Endothelial cell of umbilical vein (primary cell): ENCODE results near the gene NTN3. TPM values are rescaled to one million over a fixed set of nuclear protein-coding genes. Genes with fewer than 3 reads are reported as not detected.

Experiments used
- BruUV-seq: library from RNA; stranded (reverse); fragments of 400-500 nt; replicated peaks from 2 replicates; lab custom pipeline; 2021; lab: Mats Ljungman, UMichigan
- CTCF ChIA-PET: fragments of 300-600, 350-600 bp; sonication (Branson Sonifier 250); formaldehyde crosslinking; loops from one replicate; lab custom pipeline; 2021; ENCODE audit warnings: antibody characterized with exemption, inconsistent platforms; lab: Charles Lee
- POLR2A ChIA-PET: fragments of 300-600, 350-600 bp; sonication (Branson Sonifier 250); formaldehyde crosslinking; loops from one replicate; lab custom pipeline; 2021; ENCODE audit warnings: antibody characterized with exemption, inconsistent platforms; lab: Charles Lee
- DNase-seq: peaks from one replicate; pipeline ENCODE4 v3.0.0-alpha.2; 2011; ENCODE audit warnings: low read depth, low spot score
- FAIRE-seq: peaks from 2 replicates; lab custom pipeline; 2011; peaks lifted over from hg19 to GRCh38; lab: Jason Lieb, UNC
- H2AFZ ChIP-seq: 2 replicates; pipeline ENCODE4 v1.6.0; 2012; ENCODE audit warnings: low read depth, low read length, control low read depth, inconsistent platforms
- H3K27ac ChIP-seq: 2 replicates; pipeline ENCODE4 v1.5.1; 2011; ENCODE audit warnings: low read depth, mild to moderate bottlenecking, control low read depth, low read length, moderate library complexity; ENCODE audit not compliant: insufficient read depth
- H3K27me3 ChIP-seq, 2 experiments: 2 replicates each; pipeline versions ENCODE4 v1.6.0 to v1.6.1; 2011; ENCODE audit warnings: low read length in 2 of 2, mixed read lengths in 1 of 2; ENCODE audit not compliant: control insufficient read depth in 2 of 2, insufficient read depth in 2 of 2
- H3K36me3 ChIP-seq, 2 experiments: 2 replicates in 1 of 2; 3 replicates in 1 of 2; pipeline ENCODE4 v1.5.1; 2011; ENCODE audit warnings: low read length in 2 of 2, mild to moderate bottlenecking in 1 of 2, moderate library complexity in 1 of 2; ENCODE audit not compliant: control insufficient read depth in 2 of 2, insufficient read depth in 2 of 2; ENCODE audit errors: extremely low read depth in 1 of 2
- H3K4me1 ChIP-seq: 3 replicates; pipeline ENCODE4 v1.5.1; 2011; ENCODE audit warnings: mild to moderate bottlenecking, low read length; ENCODE audit not compliant: control insufficient read depth, insufficient read depth; ENCODE audit errors: extremely low read depth
- H3K4me2 ChIP-seq: 2 replicates; pipeline ENCODE4 v1.6.1; 2011; ENCODE audit warnings: low read length, control low read depth, mixed read lengths; ENCODE audit not compliant: insufficient read depth
- H3K4me3 ChIP-seq, 3 experiments: fragments of 200-600 bp in 1 of 3; sonication (generic), shearing (Covaris generic) in 1 of 3; replicated peaks in 1 of 3; 2 replicates each; pipeline ENCODE4 v1.5.1; 2011 to 2016; ENCODE audit warnings: control low read depth in 3 of 3, low read length in 3 of 3, mild to moderate bottlenecking in 2 of 3, inconsistent platforms in 1 of 3, low read depth in 1 of 3, moderate library complexity in 1 of 3; ENCODE audit not compliant: insufficient read depth in 1 of 3
- H3K79me2 ChIP-seq: 2 replicates; pipeline ENCODE4 v1.6.0; 2012; ENCODE audit warnings: low read length, inconsistent platforms; ENCODE audit not compliant: control insufficient read depth, insufficient read depth
- H3K9ac ChIP-seq: replicated peaks from 2 replicates; pipeline ENCODE3; 2011; ENCODE audit warnings: low read length, control low read depth; ENCODE audit not compliant: insufficient read depth; ENCODE audit errors: extremely low read depth
- H3K9me1 ChIP-seq: replicated peaks from 3 replicates; pipeline ENCODE4 v1.6.0; 2011; ENCODE audit warnings: mild to moderate bottlenecking, low read length; ENCODE audit not compliant: control insufficient read depth, insufficient read depth; ENCODE audit errors: extremely low read depth
- H3K9me3 ChIP-seq: replicated peaks from 2 replicates; pipeline ENCODE4 v1.5.1; 2012; ENCODE audit warnings: low read length, inconsistent platforms; ENCODE audit not compliant: control insufficient read depth, insufficient read depth
- H4K20me1 ChIP-seq: replicated peaks from 2 replicates; pipeline ENCODE3; 2011; ENCODE audit warnings: mild to moderate bottlenecking, low read length; ENCODE audit not compliant: control insufficient read depth, insufficient read depth; ENCODE audit errors: extremely low read depth
- EZH2 ChIP-seq: IDR thresholded peaks from 2 replicates; pipeline ENCODE4 v1.6.1; 2012; ENCODE audit warnings: borderline replicate concordance, low read depth, mild to moderate bottlenecking, moderate library complexity, low read length, inconsistent platforms; ENCODE audit not compliant: severe bottlenecking
- GATA2 ChIP-seq: IDR thresholded peaks from 2 replicates; pipeline ENCODE4 v1.7.0; 2011; ENCODE audit warnings: low read depth, mild to moderate bottlenecking, moderate library complexity, mixed read lengths, low read length; ENCODE audit not compliant: insufficient read length, insufficient read depth
- JUN ChIP-seq: IDR thresholded peaks from 2 replicates; pipeline ENCODE4 v1.6.1; 2011; ENCODE audit warnings: borderline replicate concordance, low read depth; ENCODE audit not compliant: insufficient read length, insufficient read depth
- MYC ChIP-seq: IDR thresholded peaks from one replicate; pipeline ENCODE4 v1.6.1; 2011; ENCODE audit warnings: mild to moderate bottlenecking, low read depth, low read length
- POLR2A ChIP-seq: IDR thresholded peaks from 2 replicates; pipeline ENCODE4 v1.6.1; 2012; ENCODE audit warnings: low read depth, mild to moderate bottlenecking, control low read depth, low read length
- POLR2AphosphoS5 ChIP-seq: IDR thresholded peaks from 2 replicates; pipeline ENCODE4 v1.6.1; 2012; ENCODE audit warnings: low read depth, mild to moderate bottlenecking, control low read depth, low read length, moderate library complexity; ENCODE audit not compliant: insufficient read depth
- dilution Hi-C: fragments of 300-500 bp; cut with MboI; formaldehyde crosslinking; loops from one replicate; pipeline ENCODE4 v1.15.0; 2019; ENCODE audit warnings: low sequenced_read_pairs; ENCODE audit not compliant: extremely low pct_ligation_motif_present
- intact Hi-C: fragments of 100-400 bp; cut with micrococcal nuclease; formaldehyde crosslinking; loops from one replicate; pipeline ENCODE4 v1.10.0; 2022
- polyA plus RNA-seq, 4 experiments: library from polyadenylated mRNA; depleted of rRNA in 3 of 4; stranded (reverse) in 3 of 4; unstranded in 1 of 4; fragments of >200 nt; gene quantifications; 2 replicates each; pipeline versions ENCODE4 v1.2.1 to v1.2.3, GENCODE V29; 2011 to 2012; ENCODE audit warnings: missing spikeins in 1 of 4
- total RNA-seq: library from RNA; stranded (reverse); gene quantifications from 2 replicates; pipeline ENCODE4 v1.2.3, GENCODE V29; 2021
- TF ChIP-seq, protein P1 (sequence below): IDR thresholded peaks from 2 replicates; pipeline ENCODE4 v1.6.1; 2011; ENCODE audit not compliant: insufficient read depth, insufficient read length
- TF ChIP-seq, protein P2 (sequence below), 2 donors: IDR thresholded peaks; 1 replicate in 1 of 2; 2 replicates in 1 of 2; pipeline ENCODE4 v1.5.1; 2011; ENCODE audit warnings: low read length in 2 of 2, mild to moderate bottlenecking in 2 of 2, moderate library complexity in 2 of 2, control low read depth in 1 of 2, inconsistent platforms in 1 of 2, low read depth in 1 of 2; ENCODE audit not compliant: insufficient read depth in 1 of 2; ENCODE audit errors: extremely low read depth in 1 of 2

The NTN3 gene
- total and polyA plus RNA-seq, 2 donors (not counting 3 experiments of a cell fraction or from before 2014, with no cell fraction given) = 0.15 TPM; not detected in 1

DNA sequence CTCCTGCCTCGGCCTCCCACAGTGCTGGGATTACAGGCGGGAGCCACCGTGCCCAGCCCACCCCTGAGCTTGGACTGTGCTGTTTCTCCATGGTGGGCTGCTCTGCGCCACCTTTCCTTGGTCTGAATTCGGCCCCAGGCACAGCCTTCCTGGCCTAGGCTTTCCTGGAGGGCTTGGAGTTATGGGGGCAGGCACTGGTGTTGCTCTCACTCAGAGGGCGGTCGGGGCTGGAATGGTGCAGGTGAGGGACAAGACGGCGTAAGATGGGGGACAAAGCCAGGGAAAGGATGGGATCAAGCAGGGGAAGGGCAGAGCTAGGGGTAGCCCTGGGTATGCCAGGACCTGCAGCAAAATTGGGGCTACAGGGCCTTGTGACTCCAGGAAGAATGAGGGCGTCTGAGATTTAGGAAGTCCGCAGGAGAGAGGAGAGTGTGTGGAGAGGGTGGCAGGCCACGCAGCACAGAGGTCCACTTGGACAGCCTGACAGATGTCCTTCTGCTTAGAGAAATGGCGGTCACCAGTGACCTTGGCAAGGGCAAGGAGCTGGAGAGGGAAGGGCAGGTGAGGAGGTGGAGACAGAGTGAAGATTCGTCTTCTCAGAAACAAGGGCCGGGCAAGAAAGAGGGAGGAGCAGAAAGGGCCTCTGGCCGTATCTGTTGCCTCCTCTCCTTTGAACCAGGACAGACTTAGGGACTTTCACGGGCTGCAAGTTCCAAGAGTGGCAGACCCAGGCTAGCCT is 41.1 kb downstream of the NTN3 start:
- DNase-seq (no peak), FAIRE-seq (no peak)
- BruUV-seq = no TSS peak
- Histone ChIP-seq H2AFZ (no peak overlapping the region), H3K9me3 (no peaks in the 10 kb centered on the region), H3K4me3 (no peak overlapping the region), H3K4me2 (no peak overlapping the region), H3K27ac (no peak overlapping the region), H3K79me2 (peaks cover 33% of the 10 kb centered on the region), H3K27me3 (no peaks in the 10 kb centered on the region), H4K20me1 (peaks cover 2% of the 10 kb centered on the region), H3K4me1 (peaks cover 21% of the 10 kb centered on the region), H3K9ac (no peak overlapping the region), H3K9me1 (no peaks in the 10 kb centered on the region), H3K36me3 (no peaks in the 10 kb centered on the region)
- intact Hi-C loops (loop anchor here (1.0 kb wide), 1 partner anchor 26 kb away; no protein-coding TSS in a partner anchor), dilution Hi-C loops (no loop called here)
- no peak for TF ChIP-seq MYC
- TF ChIP-seq, protein P1, sequence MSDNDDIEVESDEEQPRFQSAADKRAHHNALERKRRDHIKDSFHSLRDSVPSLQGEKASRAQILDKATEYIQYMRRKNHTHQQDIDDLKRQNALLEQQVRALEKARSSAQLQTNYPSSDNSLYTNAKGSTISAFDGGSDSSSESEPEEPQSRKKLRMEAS = no peak
- TF ChIP-seq GATA2 = no peak
- CTCF ChIA-PET = interaction anchor here (1.2 kb wide), 1 partner anchor 11 kb away, joined by 5 read pairs; no protein-coding TSS in a partner anchor
- POLR2A ChIA-PET = no interaction called here

DNA sequence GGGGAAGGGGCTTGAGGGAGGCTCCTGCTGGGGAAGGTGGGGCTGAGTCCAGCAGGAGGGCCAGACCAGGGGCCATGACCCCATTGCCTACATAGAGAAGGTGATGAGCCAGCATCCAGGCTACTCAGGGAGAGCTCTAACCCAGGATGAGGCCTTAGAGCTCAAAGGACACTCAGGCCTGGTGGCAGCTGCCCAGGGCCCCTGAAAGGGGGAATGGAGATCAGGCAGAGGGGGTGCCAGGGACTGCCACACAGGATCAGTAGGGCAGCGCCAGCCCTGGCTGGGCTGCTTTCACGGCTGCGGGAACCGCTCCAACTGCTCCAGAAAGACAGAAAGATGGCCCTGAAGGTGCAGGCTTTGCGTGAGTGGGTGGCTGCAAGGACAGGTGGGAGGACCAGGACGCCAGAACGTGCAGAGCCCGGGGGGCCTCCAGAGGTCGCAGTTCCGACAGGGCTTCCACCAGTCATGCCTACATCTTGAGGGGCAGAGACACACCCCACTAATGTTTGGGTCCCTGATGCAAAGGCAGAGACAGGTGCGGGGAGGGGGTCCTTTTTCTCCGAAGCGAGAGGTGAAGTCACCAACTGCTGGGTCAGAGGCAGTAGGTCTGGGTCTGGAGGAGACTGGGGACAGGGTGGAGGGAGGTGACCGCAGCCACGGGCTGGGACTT is 41.8 kb downstream of the NTN3 start:
- DNase-seq = no peak
- H3K79me2 ChIP-seq = peaks cover 40% of the 10 kb centered on the region
- no TSS peak for BruUV-seq
- POLR2A ChIA-PET = no interaction called here
- H3K27ac ChIP-seq = no peak overlapping the region
- CTCF ChIA-PET = no interaction called here
- H2AFZ ChIP-seq = peak overlapping the region; percentile 75
- TF ChIP-seq POLR2A (no peak), POLR2AphosphoS5 (no peak), JUN (no peak), MYC (no peak), EZH2 (no peak)
- TF ChIP-seq, protein P2, sequence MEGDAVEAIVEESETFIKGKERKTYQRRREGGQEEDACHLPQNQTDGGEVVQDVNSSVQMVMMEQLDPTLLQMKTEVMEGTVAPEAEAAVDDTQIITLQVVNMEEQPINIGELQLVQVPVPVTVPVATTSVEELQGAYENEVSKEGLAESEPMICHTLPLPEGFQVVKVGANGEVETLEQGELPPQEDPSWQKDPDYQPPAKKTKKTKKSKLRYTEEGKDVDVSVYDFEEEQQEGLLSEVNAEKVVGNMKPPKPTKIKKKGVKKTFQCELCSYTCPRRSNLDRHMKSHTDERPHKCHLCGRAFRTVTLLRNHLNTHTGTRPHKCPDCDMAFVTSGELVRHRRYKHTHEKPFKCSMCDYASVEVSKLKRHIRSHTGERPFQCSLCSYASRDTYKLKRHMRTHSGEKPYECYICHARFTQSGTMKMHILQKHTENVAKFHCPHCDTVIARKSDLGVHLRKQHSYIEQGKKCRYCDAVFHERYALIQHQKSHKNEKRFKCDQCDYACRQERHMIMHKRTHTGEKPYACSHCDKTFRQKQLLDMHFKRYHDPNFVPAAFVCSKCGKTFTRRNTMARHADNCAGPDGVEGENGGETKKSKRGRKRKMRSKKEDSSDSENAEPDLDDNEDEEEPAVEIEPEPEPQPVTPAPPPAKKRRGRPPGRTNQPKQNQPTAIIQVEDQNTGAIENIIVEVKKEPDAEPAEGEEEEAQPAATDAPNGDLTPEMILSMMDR (IDR thresholded peaks at IDR 0.05; ENCODE audit: extremely low read depth in 1 of 2, insufficient read depth in 1 of 2, low read depth in 1 of 2, low read length in 2 of 2) = no peak
- no peaks in the 10 kb centered on the region for H3K27me3 ChIP-seq
- dilution Hi-C loops (no loop called here), intact Hi-C loops (loop anchor here (1.0 kb wide), 1 partner anchor 27 kb away; no protein-coding TSS in a partner anchor)
- peak overlapping the region in 1 of 3 experiments; percentile 91 for H3K4me3 ChIP-seq
- peaks cover 23% of the 10 kb centered on the region for H3K4me1 ChIP-seq
- H3K9me3 ChIP-seq = no peaks in the 10 kb centered on the region
- peaks cover 2% of the 10 kb centered on the region for H4K20me1 ChIP-seq
- no peaks in the 10 kb centered on the region for H3K9me1 ChIP-seq
- FAIRE-seq = no peak
- H3K4me2 ChIP-seq = peak overlapping the region; percentile 51
- no peak overlapping the region for H3K9ac ChIP-seq
- no peaks in the 10 kb centered on the region for H3K36me3 ChIP-seq
